ENCODE data around the gene SMPDL3A. TPM values are rescaled to one million over a fixed set of nuclear protein-coding genes. Genes with fewer than 3 reads are reported as not detected.

SMPDL3A gene
- total and polyA plus RNA-seq, 2 donors (not counting 1 experiment from before 2014, with no cell fraction given), result 0.21 to 2.0 TPM

GRCh38 chr6:122740091-122740490, 49.0 kb upstream of the SMPDL3A start:
- WGBS (ENCODE audit: insufficient coverage), result no CpG with 5 or more reads among the region's 2 CpGs
- no peak overlapping the region for H3K4me3 Mint-ChIP-seq
- H3K27me3 ChIP-seq (replicated peaks in 1 of 4; ENCODE audit: control extremely low read depth in 1 of 4, control insufficient read depth in 3 of 4, insufficient read depth in 4 of 4, low read length in 3 of 4), result peaks cover 0 to 4% (median 0%) of the 10 kb centered on the region in 4 experiments
- H3K27ac ChIP-seq (ENCODE audit: low read length in 2 of 2), result no peak overlapping the region
- H3K9me3 Mint-ChIP-seq (ENCODE audit: insufficient read depth), result no peaks in the 10 kb centered on the region
- H3K4me1 ChIP-seq (ENCODE audit: control insufficient read depth in 2 of 2, insufficient read depth in 2 of 2, low read length in 2 of 2), result no peaks in the 10 kb centered on the region
- no peak overlapping the region for H3K27ac Mint-ChIP-seq
- H3K36me3 ChIP-seq (replicated peaks in 1 of 2; ENCODE audit: control extremely low read depth in 1 of 2, control insufficient read depth in 1 of 2, extremely low read depth in 1 of 2, insufficient read depth in 2 of 2, low read length in 1 of 2), result no peaks in the 10 kb centered on the region
- H3K79me2 ChIP-seq (ENCODE audit: control insufficient read depth, insufficient read depth, low read length), result no peaks in the 10 kb centered on the region
- H4K20me1 ChIP-seq (ENCODE audit: control insufficient read depth, insufficient read depth, low read length, poor library complexity, severe bottlenecking), result no peaks in the 10 kb centered on the region
- no peak overlapping the region for H2AFZ ChIP-seq (ENCODE audit: insufficient read depth, low read depth, low read length, poor library complexity, severe bottlenecking)
- ChIA-PET POLR2A (no interaction called here), CTCF (interaction anchor here (1.4 to 2.6 kb wide), 2 partner anchors 95 to 99 kb away, joined by 3 to 14 read pairs; no protein-coding TSS in a partner anchor)
- no peaks in the 10 kb centered on the region for H3K9me3 ChIP-seq (ENCODE audit: control extremely low read depth in 1 of 3, control insufficient read depth in 2 of 3, insufficient read depth in 1 of 3, low read length in 2 of 3)
- no peak overlapping the region for H3K9ac ChIP-seq (ENCODE audit: low read length)
- DNase-seq (no peak), ATAC-seq (ENCODE audit: low read depth) (no peak)
- no peak overlapping the region for H3K4me2 ChIP-seq (replicated peaks; ENCODE audit: low read depth, low read length, poor library complexity, severe bottlenecking)
- no peak overlapping the region for H3K4me3 ChIP-seq (ENCODE audit: control extremely low read depth in 1 of 5, extremely low read depth in 1 of 5, insufficient read depth in 1 of 5, low read depth in 2 of 5, low read length in 4 of 5)
- TF ChIP-seq, protein P1, sequence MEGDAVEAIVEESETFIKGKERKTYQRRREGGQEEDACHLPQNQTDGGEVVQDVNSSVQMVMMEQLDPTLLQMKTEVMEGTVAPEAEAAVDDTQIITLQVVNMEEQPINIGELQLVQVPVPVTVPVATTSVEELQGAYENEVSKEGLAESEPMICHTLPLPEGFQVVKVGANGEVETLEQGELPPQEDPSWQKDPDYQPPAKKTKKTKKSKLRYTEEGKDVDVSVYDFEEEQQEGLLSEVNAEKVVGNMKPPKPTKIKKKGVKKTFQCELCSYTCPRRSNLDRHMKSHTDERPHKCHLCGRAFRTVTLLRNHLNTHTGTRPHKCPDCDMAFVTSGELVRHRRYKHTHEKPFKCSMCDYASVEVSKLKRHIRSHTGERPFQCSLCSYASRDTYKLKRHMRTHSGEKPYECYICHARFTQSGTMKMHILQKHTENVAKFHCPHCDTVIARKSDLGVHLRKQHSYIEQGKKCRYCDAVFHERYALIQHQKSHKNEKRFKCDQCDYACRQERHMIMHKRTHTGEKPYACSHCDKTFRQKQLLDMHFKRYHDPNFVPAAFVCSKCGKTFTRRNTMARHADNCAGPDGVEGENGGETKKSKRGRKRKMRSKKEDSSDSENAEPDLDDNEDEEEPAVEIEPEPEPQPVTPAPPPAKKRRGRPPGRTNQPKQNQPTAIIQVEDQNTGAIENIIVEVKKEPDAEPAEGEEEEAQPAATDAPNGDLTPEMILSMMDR (IDR thresholded peaks at IDR 0.05), result no peak
- TF ChIP-seq EZH2 (IDR thresholded peaks at IDR 0.05; ENCODE audit: borderline replicate concordance, insufficient read depth, low read depth, low read length, poor library complexity, severe bottlenecking), result no peak
- intact Hi-C loops (cut with micrococcal nuclease), result no loop called here
- no peaks in the 10 kb centered on the region for H3K4me1 Mint-ChIP-seq
- H3K27me3 Mint-ChIP-seq, result no peaks in the 10 kb centered on the region

GRCh38 chr6:122740936-122741335, 48.1 kb upstream of the SMPDL3A start:
- H3K4me2 ChIP-seq (replicated peaks; ENCODE audit: low read depth, low read length, poor library complexity, severe bottlenecking), result no peak overlapping the region
- no peak overlapping the region for H3K4me3 ChIP-seq (ENCODE audit: control extremely low read depth in 1 of 5, extremely low read depth in 1 of 5, insufficient read depth in 1 of 5, low read depth in 2 of 5, low read length in 4 of 5)
- H3K36me3 ChIP-seq (replicated peaks in 1 of 2; ENCODE audit: control extremely low read depth in 1 of 2, control insufficient read depth in 1 of 2, extremely low read depth in 1 of 2, insufficient read depth in 2 of 2, low read length in 1 of 2), result no peaks in the 10 kb centered on the region
- no peak for TF ChIP-seq EZH2 (IDR thresholded peaks at IDR 0.05; ENCODE audit: borderline replicate concordance, insufficient read depth, low read depth, low read length, poor library complexity, severe bottlenecking)
- TF ChIP-seq, protein P1 (IDR thresholded peaks at IDR 0.05), result no peak
- no peak overlapping the region for H3K27ac ChIP-seq (ENCODE audit: low read length in 2 of 2)
- H4K20me1 ChIP-seq (ENCODE audit: control insufficient read depth, insufficient read depth, low read length, poor library complexity, severe bottlenecking), result no peaks in the 10 kb centered on the region
- no peaks in the 10 kb centered on the region for H3K4me1 Mint-ChIP-seq
- no peaks in the 10 kb centered on the region for H3K79me2 ChIP-seq (ENCODE audit: control insufficient read depth, insufficient read depth, low read length)
- intact Hi-C loops (cut with micrococcal nuclease), result no loop called here
- H3K4me3 Mint-ChIP-seq, result no peak overlapping the region
- H3K9me3 Mint-ChIP-seq (ENCODE audit: insufficient read depth), result no peaks in the 10 kb centered on the region
- CTCF ChIA-PET, result interaction anchor here (1.0 to 2.6 kb wide), 3 partner anchors 10 to 98 kb away, joined by 3 to 14 read pairs (median 4); no protein-coding TSS in a partner anchor
- no peak overlapping the region for H3K27ac Mint-ChIP-seq
- H3K9me3 ChIP-seq (ENCODE audit: control extremely low read depth in 1 of 3, control insufficient read depth in 2 of 3, insufficient read depth in 1 of 3, low read length in 2 of 3), result no peaks in the 10 kb centered on the region
- POLR2A ChIA-PET, result no interaction called here
- no peak overlapping the region for H2AFZ ChIP-seq (ENCODE audit: insufficient read depth, low read depth, low read length, poor library complexity, severe bottlenecking)
- ATAC-seq (ENCODE audit: low read depth) (no peak), DNase-seq (no peak)
- no peak overlapping the region for H3K9ac ChIP-seq (ENCODE audit: low read length)
- no peaks in the 10 kb centered on the region for H3K4me1 ChIP-seq (ENCODE audit: control insufficient read depth in 2 of 2, insufficient read depth in 2 of 2, low read length in 2 of 2)
- peaks cover 0 to 4% (median 0%) of the 10 kb centered on the region in 4 experiments for H3K27me3 ChIP-seq (replicated peaks in 1 of 4; ENCODE audit: control extremely low read depth in 1 of 4, control insufficient read depth in 3 of 4, insufficient read depth in 4 of 4, low read length in 3 of 4)
- no CpG with 5 or more reads among the region's 2 CpGs for WGBS (ENCODE audit: insufficient coverage)
- H3K27me3 Mint-ChIP-seq, result no peaks in the 10 kb centered on the region

Measured in B cell (primary cell).